T-helper 1 cell treated with Interleukin-12 subunit alpha and Interleukin-12 subunit beta and Interleukin-4 antibody, amounts not matched to agents 30 μg/mL and 1 μg/mL, for 36 hours (primary cell): ENCODE measurements around the gene CFAP46.
"Not testable (repeated sequence)": the region's sequence is repeated elsewhere in the genome, so short reads cannot be mapped to it uniquely, and the experiment has no call there.

Source experiments
- H3K27ac Mint-ChIP-seq: one replicate; pipeline ENCODE4 v1.8.0; 2021; ENCODE audit warnings: mild to moderate bottlenecking, mixed read lengths
- H3K27me3 Mint-ChIP-seq: one replicate; pipeline ENCODE4 v1.8.0; 2021; ENCODE audit warnings: low read depth, mixed read lengths
- H3K36me3 Mint-ChIP-seq: one replicate; pipeline ENCODE4 v1.8.0; 2021; ENCODE audit warnings: low read depth, mixed read lengths
- H3K4me1 Mint-ChIP-seq: one replicate; pipeline ENCODE4 v1.8.0; 2021; ENCODE audit warnings: low read depth, mixed read lengths
- H3K4me3 Mint-ChIP-seq: one replicate; pipeline ENCODE4 v1.8.0; 2021; ENCODE audit warnings: mild to moderate bottlenecking, moderate library complexity, mixed read lengths
- H3K9me3 Mint-ChIP-seq: one replicate; pipeline ENCODE4 v1.8.0; 2021; ENCODE audit warnings: mixed read lengths

Gene CFAP46

DNA sequence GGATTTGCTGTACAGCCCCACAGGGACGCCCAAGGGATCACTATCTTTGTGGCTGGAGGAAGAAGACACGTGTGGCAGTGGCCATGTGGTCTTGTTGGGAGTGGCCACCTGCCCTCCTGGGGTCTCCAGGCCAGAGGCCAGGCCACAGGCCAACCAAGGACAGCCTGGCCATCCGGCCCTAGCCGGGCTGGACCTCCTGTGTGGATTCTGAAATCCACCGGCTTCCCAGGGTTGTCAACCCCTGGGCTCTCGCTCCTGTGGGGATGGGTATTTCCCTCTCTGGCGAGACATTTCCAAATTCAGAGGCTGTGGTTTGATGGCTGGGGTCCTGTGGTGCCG is 31.5 kb upstream of the CFAP46 start:
- Mint-ChIP-seq H3K27me3 (peaks cover 5% of the 10 kb centered on the region), H3K9me3 (no peaks in the 10 kb centered on the region), H3K36me3 (no peaks in the 10 kb centered on the region), H3K4me3 (no peak overlapping the region), H3K27ac (no peak overlapping the region), H3K4me1 (no peaks in the 10 kb centered on the region)

DNA sequence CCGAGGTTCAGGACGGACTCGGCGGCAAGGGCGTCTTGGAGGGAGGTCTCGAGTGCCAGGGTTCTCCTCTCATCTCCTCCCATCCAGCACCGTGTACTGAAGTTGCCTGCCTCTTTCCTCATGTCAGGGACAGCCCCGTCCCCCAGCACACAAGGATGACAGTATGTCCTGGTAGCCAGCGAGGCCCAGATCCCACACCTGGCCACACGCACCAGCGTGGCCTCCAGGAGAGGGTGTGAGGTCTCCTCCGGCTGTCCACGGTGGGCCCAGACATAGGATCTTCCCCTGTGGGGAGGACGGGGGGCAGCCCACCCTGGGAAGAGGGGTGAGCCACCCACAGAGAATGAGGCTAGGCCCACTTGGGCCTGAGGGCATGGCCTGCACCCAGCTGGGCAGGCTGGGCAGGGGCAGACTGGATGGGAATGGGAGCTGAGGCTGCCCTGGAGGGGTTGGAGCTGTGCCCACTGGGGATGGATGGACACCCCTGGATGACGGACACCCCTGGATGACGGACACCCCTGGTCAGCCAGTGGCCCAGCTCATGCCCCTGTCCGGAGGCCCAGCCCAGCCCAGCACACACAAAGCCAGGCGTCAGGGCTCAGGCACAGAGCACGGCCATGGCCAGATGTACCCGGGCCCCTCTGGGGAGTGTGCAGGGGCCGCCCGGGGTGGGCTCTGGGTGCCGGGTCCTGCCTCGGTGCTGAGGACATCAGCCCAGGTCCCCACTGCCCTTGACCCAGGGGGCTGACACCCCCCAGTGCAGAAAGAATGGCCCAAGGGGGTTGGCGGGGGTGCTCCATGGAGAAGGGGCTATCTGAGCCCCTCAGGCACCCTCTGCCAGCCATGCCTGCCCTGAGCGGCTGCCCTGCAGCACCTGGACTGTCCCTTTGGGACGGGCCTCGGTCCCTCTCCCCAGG is 30.9 kb upstream of the CFAP46 start:
- Mint-ChIP-seq H3K27ac (no peak overlapping the region), H3K9me3 (no peaks in the 10 kb centered on the region), H3K27me3 (peaks cover 8% of the 10 kb centered on the region), H3K36me3 (no peaks in the 10 kb centered on the region), H3K4me1 (no peaks in the 10 kb centered on the region), H3K4me3 (no peak overlapping the region)

DNA sequence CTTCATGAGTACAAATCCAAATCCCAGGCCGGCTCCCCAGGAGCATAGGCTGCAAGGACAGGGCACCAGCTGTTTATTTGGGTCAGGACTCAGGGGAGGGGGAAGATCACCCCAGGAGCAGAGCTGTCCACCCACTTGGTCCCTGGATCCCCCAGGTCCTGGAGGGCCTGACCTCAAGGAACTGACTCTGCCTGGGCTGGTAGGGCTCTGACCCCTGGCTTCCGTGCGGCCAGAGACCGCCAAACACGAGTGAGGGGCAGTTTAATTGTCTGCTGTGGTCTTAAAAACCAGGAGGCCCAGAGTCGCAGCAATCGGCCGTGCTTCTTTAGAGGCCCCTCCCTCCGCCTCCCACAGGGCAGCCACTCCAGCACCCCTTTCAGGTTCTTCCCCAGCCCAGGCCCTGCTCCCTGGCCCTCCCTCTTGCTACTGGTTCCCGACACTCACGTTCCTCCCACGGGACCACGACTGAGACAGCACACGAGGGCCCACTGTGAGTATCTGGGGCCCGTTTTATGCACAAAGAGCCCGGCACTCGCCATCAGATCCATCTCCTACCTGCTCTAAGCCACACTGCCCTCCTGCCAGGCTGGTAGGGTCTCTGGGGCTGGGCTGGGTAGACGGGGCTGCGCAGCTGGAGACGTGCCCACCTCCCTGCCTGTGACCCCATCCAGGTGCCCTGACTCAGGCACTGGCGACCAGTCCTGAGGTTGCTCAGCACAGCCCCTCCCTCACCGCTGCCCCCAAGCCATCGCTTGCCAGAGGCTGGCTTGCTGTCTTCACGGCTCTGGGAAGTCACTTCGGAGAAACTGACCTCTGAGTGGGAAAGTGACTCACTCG is 30.0 kb upstream of the CFAP46 start:
- H3K9me3 Mint-ChIP-seq: no peaks in the 10 kb centered on the region
- no peaks in the 10 kb centered on the region for H3K4me1 Mint-ChIP-seq
- peaks cover 11% of the 10 kb centered on the region for H3K27me3 Mint-ChIP-seq
- no peaks in the 10 kb centered on the region for H3K36me3 Mint-ChIP-seq
- no peak overlapping the region for H3K4me3 Mint-ChIP-seq
- H3K27ac Mint-ChIP-seq: no peak overlapping the region

DNA sequence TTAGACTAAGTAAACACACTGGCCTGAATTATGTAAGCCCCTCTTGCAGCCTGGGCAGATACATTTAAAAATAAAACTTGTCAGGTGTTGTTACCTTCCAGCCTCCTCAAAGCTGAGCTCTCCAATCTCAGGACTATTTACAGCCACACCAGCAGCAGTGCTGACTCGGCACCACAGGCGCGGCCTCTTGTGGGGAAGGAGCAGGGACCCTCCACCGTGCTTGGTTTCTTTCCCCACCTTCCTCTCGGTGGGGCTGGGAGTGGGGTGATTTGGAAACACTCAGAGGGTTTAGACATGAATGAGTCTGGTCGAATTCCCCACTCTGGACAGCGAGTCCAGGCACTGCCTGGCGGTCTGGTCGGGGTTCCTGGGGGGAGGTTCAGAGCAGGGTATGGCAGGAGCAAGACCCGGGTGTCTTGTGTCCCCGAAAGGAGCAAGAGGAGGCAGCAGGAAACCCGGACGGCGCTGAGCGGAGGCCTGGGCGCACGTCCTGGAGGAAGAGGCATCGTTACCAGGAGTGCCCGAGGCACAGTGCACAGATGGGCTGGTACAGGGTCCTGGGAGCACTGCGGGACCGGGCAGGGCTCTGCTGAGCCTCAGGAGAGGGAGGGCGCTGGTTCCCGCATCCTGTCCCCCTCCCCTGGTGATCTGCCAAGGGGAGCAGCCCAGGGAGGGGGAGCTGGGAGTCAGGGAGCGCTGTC is 29.2 kb upstream of the CFAP46 start:
- Mint-ChIP-seq H3K27me3 (peaks cover 11% of the 10 kb centered on the region), H3K27ac (no peak overlapping the region), H3K36me3 (no peaks in the 10 kb centered on the region), H3K9me3 (no peaks in the 10 kb centered on the region), H3K4me3 (no peak overlapping the region), H3K4me1 (no peaks in the 10 kb centered on the region)

- no peaks in the 10 kb centered on the region for H3K9me3 Mint-ChIP-seq
- no peak overlapping the region for H3K4me3 Mint-ChIP-seq
- H3K27ac Mint-ChIP-seq: no peak overlapping the region
- H3K4me1 Mint-ChIP-seq: no peaks in the 10 kb centered on the region
- peaks cover 11% of the 10 kb centered on the region for H3K27me3 Mint-ChIP-seq
- no peaks in the 10 kb centered on the region for H3K36me3 Mint-ChIP-seq
These were observed 28.5 kb upstream of the CFAP46 start for GRCh38 chr10:132970641-132971438.

- Mint-ChIP-seq H3K4me1 (peaks cover 9% of the 10 kb centered on the region), H3K27ac (no peak overlapping the region), H3K4me3 (no peak overlapping the region), H3K36me3 (no peaks in the 10 kb centered on the region), H3K27me3 (peaks cover 29% of the 10 kb centered on the region), H3K9me3 (no peaks in the 10 kb centered on the region)
These were observed 25.2 kb upstream of the CFAP46 start for GRCh38 chr10:132967540-132967939.

GRCh38 chr10:132965411-132966057 is 23.2 kb upstream of the CFAP46 start:
- H3K9me3 Mint-ChIP-seq: no peaks in the 10 kb centered on the region
- no peak overlapping the region for H3K27ac Mint-ChIP-seq
- no peak overlapping the region for H3K4me3 Mint-ChIP-seq
- no peaks in the 10 kb centered on the region for H3K36me3 Mint-ChIP-seq
- peaks cover 15% of the 10 kb centered on the region for H3K4me1 Mint-ChIP-seq
- H3K27me3 Mint-ChIP-seq: peaks cover 27% of the 10 kb centered on the region

- H3K27me3 Mint-ChIP-seq: peaks cover 27% of the 10 kb centered on the region
- not testable (repeated sequence) for H3K9me3 Mint-ChIP-seq, H3K27ac Mint-ChIP-seq, H3K36me3 Mint-ChIP-seq, H3K4me3 Mint-ChIP-seq
- peaks cover 15% of the 10 kb centered on the region for H3K4me1 Mint-ChIP-seq
These were observed 22.5 kb upstream of the CFAP46 start for GRCh38 chr10:132964707-132965410.

- no peak overlapping the region for H3K27ac Mint-ChIP-seq
- peaks cover 15% of the 10 kb centered on the region for H3K4me1 Mint-ChIP-seq
- no peaks in the 10 kb centered on the region for H3K36me3 Mint-ChIP-seq
- peaks cover 27% of the 10 kb centered on the region for H3K27me3 Mint-ChIP-seq
- no peaks in the 10 kb centered on the region for H3K9me3 Mint-ChIP-seq
- H3K4me3 Mint-ChIP-seq: no peak overlapping the region
These were observed 21.9 kb upstream of the CFAP46 start for GRCh38 chr10:132964231-132964630.

GRCh38 chr10:132963430-132963960 is 21.1 kb upstream of the CFAP46 start:
- Mint-ChIP-seq H3K27ac (no peak overlapping the region), H3K4me3 (peak overlapping the region; percentile 91), H3K27me3 (peaks cover 26% of the 10 kb centered on the region), H3K36me3 (no peaks in the 10 kb centered on the region), H3K9me3 (no peaks in the 10 kb centered on the region), H3K4me1 (peaks cover 15% of the 10 kb centered on the region)

GRCh38 chr10:132962623-132963429 is 20.5 kb upstream of the CFAP46 start:
- H3K4me3 Mint-ChIP-seq: peak overlapping the region; percentile 91
- H3K36me3 Mint-ChIP-seq: no peaks in the 10 kb centered on the region
- peaks cover 15% of the 10 kb centered on the region for H3K4me1 Mint-ChIP-seq
- peak overlapping the region; percentile 68 for H3K27ac Mint-ChIP-seq
- no peaks in the 10 kb centered on the region for H3K9me3 Mint-ChIP-seq
- H3K27me3 Mint-ChIP-seq: peaks cover 21% of the 10 kb centered on the region

GRCh38 chr10:132961787-132962622 is 19.6 kb upstream of the CFAP46 start:
- H3K9me3 Mint-ChIP-seq: no peaks in the 10 kb centered on the region
- no peaks in the 10 kb centered on the region for H3K36me3 Mint-ChIP-seq
- H3K4me1 Mint-ChIP-seq: peaks cover 15% of the 10 kb centered on the region
- peak overlapping the region; percentile 91 for H3K4me3 Mint-ChIP-seq
- peak overlapping the region; percentile 68 for H3K27ac Mint-ChIP-seq
- H3K27me3 Mint-ChIP-seq: peaks cover 21% of the 10 kb centered on the region
